GM23248 (cell line): Measurements from ENCODE around the gene LAPTM5. TPM values are rescaled to one million over a fixed set of nuclear protein-coding genes. Genes with fewer than 3 reads are reported as not detected.

Experiments
- DNase-seq: peaks from one replicate; pipeline ENCODE4 v3.0.0-alpha.2; 2015
- H2AFZ ChIP-seq: fragments of 200-600 bp; sonication (generic); 2 replicates; pipeline ENCODE4 v1.6.1; 2016; ENCODE audit warnings: antibody characterized with exemption
- H3F3A ChIP-seq: fragments of 200-600 bp; sonication (generic); 2 replicates; pipeline ENCODE4 v1.6.1; 2016; ENCODE audit warnings: mild to moderate bottlenecking, antibody characterized with exemption, mixed run types; ENCODE audit not compliant: insufficient read depth
- H3K27ac ChIP-seq: fragments of 200-600 bp; sonication (generic); 2 replicates; pipeline ENCODE4 v1.5.1; 2016; ENCODE audit warnings: mild to moderate bottlenecking
- H3K27me3 ChIP-seq: fragments of 200-600 bp; sonication (generic); replicated peaks from 2 replicates; pipeline ENCODE4 v1.6.1; 2016; ENCODE audit warnings: mild to moderate bottlenecking; ENCODE audit not compliant: insufficient read depth
- H3K36me3 ChIP-seq: fragments of 200-600 bp; sonication (generic); 2 replicates; pipeline ENCODE4 v1.6.1; 2016; ENCODE audit warnings: low read depth, mild to moderate bottlenecking
- H3K4me1 ChIP-seq: fragments of 200-600 bp; sonication (generic); 2 replicates; pipeline ENCODE4 v1.6.1; 2016; ENCODE audit warnings: mild to moderate bottlenecking; ENCODE audit not compliant: insufficient read depth
- H3K4me2 ChIP-seq: fragments of 200-600 bp; sonication (generic); one replicate; pipeline ENCODE4 v1.6.1; 2016; ENCODE audit warnings: mild to moderate bottlenecking; ENCODE audit not compliant: unreplicated experiment
- H3K4me3 ChIP-seq: fragments of 200-600 bp; sonication (generic); 2 replicates; pipeline ENCODE4 v1.5.1; 2016; ENCODE audit warnings: mild to moderate bottlenecking
- H3K79me2 ChIP-seq: fragments of 200-600 bp; sonication (generic); 2 replicates; pipeline ENCODE4 v1.6.1; 2016; ENCODE audit warnings: mild to moderate bottlenecking; ENCODE audit not compliant: insufficient read depth
- H3K9ac ChIP-seq: fragments of 200-600 bp; sonication (generic); 2 replicates; pipeline ENCODE4 v1.6.1; 2016; ENCODE audit warnings: mild to moderate bottlenecking
- H3K9me2 ChIP-seq: fragments of 200-600 bp; sonication (generic); 2 replicates; pipeline ENCODE4 v1.6.1; 2016; ENCODE audit warnings: mixed run types, mild to moderate bottlenecking, moderate library complexity; ENCODE audit not compliant: insufficient read depth
- H3K9me3 ChIP-seq: fragments of 200-600 bp; sonication (generic); one replicate; pipeline ENCODE4 v1.6.1; 2017; ENCODE audit warnings: low read depth
- H4K20me1 ChIP-seq: fragments of 200-600 bp; sonication (generic); 2 replicates; pipeline ENCODE4 v1.6.0; 2016; ENCODE audit not compliant: insufficient read depth
- EZH2 ChIP-seq: fragments of 200-600 bp; sonication (generic); IDR thresholded peaks from 2 replicates; pipeline ENCODE4 v1.6.1; 2018; ENCODE audit warnings: antibody characterized with exemption, mild to moderate bottlenecking; ENCODE audit not compliant: insufficient read depth, poor library complexity, severe bottlenecking
- EZH2phosphoT487 ChIP-seq: fragments of 200-600 bp; sonication (generic); IDR thresholded peaks from 2 replicates; pipeline ENCODE4 v1.6.1; 2018; ENCODE audit warnings: antibody characterized with exemption, moderate library complexity, mild to moderate bottlenecking, low read depth; ENCODE audit not compliant: insufficient read depth
- WGBS, 2 experiments: methylation state at CpG; one replicate each; pipeline ENCODE4 v1.1.6; 2015 to 2017; ENCODE audit warnings: low lambda C conversion rate in 2 of 2, low coverage in 1 of 2; ENCODE audit errors: missing lambda C conversion rate in 2 of 2; 5-methylcytosine and 5-hydroxymethylcytosine counted together
- in situ Hi-C: fragments of 300-500 bp; cut with MboI; formaldehyde crosslinking; loops from 2 replicates; pipeline ENCODE4 v1.15.0; 2020
- polyA plus RNA-seq: library from polyadenylated mRNA; unstranded; fragments of >200 nt; fragmentation: Nextera tagmentation; extraction: Ambion mirVana; gene quantifications from 2 replicates; pipeline ENCODE4 v1.2.1, GENCODE V29; 2016
- total RNA-seq: library from RNA; depleted of rRNA; stranded (reverse); fragments of >200 nt; shearing (Covaris generic); gene quantifications from 2 replicates; pipeline ENCODE4 v1.2.3, GENCODE V29; 2014

Gene LAPTM5
- total and polyA plus RNA-seq, 2 experiments from 2014 or later = 0.36 TPM; not detected in 1

DNA sequence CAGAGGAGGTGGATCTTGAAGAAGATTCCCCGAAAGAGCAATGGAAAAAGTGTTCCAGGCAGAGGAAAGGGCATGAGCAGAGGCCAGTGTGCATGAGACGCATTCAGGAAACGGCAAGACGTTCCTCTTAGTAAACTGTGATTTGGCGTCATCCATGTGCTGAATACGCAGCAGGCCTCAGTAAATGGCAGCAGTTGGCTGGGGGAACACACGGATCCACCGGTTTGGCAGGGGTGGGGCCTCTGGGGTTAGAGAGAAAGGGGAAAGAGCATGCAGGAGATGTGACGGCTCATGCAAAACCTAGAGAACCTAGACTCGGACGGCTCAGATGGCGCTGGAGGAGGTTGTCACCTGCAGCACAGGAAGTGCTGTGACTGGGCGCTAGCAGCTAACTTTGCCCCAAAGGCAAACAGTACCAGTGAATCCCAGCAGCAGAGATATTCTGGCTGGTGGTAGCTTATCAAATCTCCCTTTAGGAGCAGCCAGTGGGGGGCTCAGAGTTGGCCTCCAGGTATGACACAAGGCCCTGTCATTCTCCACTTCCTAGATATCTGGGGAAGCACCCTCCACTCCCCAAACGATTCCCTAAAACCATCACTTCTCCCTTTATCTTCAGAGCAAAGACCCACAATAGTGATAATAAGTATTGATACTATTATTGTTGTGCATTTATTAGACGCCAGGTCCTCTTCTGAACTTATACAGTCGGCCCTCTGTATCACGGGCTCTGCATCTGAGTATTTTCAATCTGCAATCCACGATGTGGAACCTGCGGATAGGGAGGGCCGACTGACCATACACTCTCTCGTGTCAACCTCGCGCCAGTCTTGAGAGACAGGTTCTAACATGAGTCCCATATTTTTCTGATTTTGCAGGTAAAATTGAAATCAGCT lies 7.6 kb downstream of the LAPTM5 start:
- Histone ChIP-seq H3K4me2 (no peak overlapping the region), H3K79me2 (no peaks in the 10 kb centered on the region), H3K4me3 (no peak overlapping the region), H2AFZ (no peak overlapping the region), H3K27ac (no peak overlapping the region), H3K9me3 (no peaks in the 10 kb centered on the region), H3K9ac (no peak overlapping the region), H4K20me1 (no peaks in the 10 kb centered on the region), H3K4me1 (no peaks in the 10 kb centered on the region; the same call in 1 of the 2 replicates), H3K36me3 (no peaks in the 10 kb centered on the region), H3F3A (no peaks in the 10 kb centered on the region), H3K9me2 (no peaks in the 10 kb centered on the region), H3K27me3 (no peaks in the 10 kb centered on the region)
- in situ Hi-C loops = no loop called here
- 87 to 89% methylated on average over 23 of the region's 23 CpGs for WGBS, 2 experiments
- TF ChIP-seq EZH2phosphoT487 (no peak), EZH2 (no peak)
- DNase-seq = no peak

DNA sequence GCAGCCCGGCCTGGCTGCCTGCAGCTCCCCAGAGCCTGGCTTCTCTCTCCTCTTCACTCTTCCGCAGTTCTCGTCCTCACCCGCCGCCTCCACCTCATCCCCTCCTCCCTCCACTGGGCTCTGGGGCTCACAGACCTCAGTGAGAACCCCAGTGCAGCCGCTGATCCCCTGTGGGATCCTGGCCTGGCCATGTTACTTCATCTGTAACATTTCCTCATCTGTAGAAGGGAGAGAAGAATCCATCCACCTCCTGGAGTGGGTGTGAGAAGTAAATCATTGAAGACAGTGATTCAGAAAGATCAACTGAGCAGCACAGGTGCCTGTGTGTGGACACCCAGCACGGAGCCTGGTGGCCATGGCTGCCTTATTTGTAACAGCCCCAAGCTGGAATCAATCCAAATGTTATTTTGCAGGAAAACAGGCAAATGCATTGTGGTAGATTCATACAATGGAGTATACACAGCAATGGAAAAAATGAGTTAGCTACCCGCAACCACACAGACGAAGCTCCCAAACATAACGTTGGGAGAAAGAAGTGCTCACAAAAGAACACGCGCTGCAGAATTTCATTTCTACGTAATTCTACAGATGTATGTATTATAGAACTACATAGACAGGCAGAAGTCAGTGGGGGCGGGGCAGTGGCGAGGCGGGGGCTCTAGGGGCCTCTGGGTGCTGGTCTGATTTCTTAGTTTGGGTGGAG lies 8.7 kb downstream of the LAPTM5 start:
- 74 to 77% methylated on average over 16 of the region's 16 CpGs for WGBS, 2 experiments
- Histone ChIP-seq H4K20me1 (no peaks in the 10 kb centered on the region), H3K4me2 (no peak overlapping the region), H3K27me3 (no peaks in the 10 kb centered on the region), H3K27ac (no peak overlapping the region), H3K9me2 (no peaks in the 10 kb centered on the region), H3F3A (no peaks in the 10 kb centered on the region), H3K79me2 (no peaks in the 10 kb centered on the region), H3K36me3 (no peaks in the 10 kb centered on the region), H3K9me3 (no peaks in the 10 kb centered on the region), H3K4me3 (no peak overlapping the region), H2AFZ (no peak overlapping the region), H3K4me1 (no peaks in the 10 kb centered on the region; the same call in 1 of the 2 replicates), H3K9ac (no peak overlapping the region)
- no peak for DNase-seq
- no peak for TF ChIP-seq EZH2phosphoT487
- TF ChIP-seq EZH2 = no peak
- in situ Hi-C loops = no loop called here

DNA sequence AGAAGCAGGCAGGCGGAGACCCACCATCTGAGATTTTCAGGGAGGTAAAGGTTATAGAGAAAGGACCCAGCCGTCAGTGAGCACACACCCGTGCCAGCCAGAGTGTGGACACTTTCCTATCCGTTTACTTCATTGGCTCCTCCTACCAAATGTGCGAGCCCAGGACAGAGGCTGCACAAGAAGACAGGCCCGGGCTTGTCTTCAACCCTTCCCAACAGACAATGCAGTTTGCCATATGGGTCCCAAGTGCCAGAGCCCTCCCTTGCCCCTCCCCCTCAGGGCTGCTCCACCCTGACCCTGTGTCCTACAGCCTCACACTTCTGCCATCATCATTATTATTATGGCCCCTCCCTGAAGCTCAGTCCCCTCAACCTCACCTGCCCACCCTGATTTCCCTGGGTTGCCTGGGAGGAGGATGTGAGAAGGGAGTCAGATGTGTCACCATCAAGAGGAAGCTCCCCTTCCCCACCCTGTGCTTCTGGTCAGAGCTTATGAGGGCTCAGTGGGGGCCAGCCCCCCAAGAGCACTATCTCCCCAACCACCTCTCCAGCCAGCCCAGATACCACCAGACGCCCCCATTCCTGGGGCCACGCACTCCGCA lies 9.4 kb downstream of the LAPTM5 start:
- TF ChIP-seq EZH2phosphoT487 (no peak), EZH2 (no peak)
- in situ Hi-C loops = no loop called here
- H3F3A ChIP-seq = no peaks in the 10 kb centered on the region
- no peak overlapping the region for H3K4me3 ChIP-seq
- no peaks in the 10 kb centered on the region for H3K79me2 ChIP-seq
- H3K9ac ChIP-seq = no peak overlapping the region
- H3K27me3 ChIP-seq = no peaks in the 10 kb centered on the region
- no peak overlapping the region for H3K4me2 ChIP-seq
- H2AFZ ChIP-seq = no peak overlapping the region
- no peaks in the 10 kb centered on the region for H3K9me3 ChIP-seq
- no peaks in the 10 kb centered on the region for H3K9me2 ChIP-seq
- no peaks in the 10 kb centered on the region; the same call in 1 of the 2 replicates for H3K4me1 ChIP-seq
- H3K36me3 ChIP-seq = no peaks in the 10 kb centered on the region
- H4K20me1 ChIP-seq = no peaks in the 10 kb centered on the region
- H3K27ac ChIP-seq = no peak overlapping the region
- DNase-seq = no peak
- WGBS, 2 experiments = 34 to 41% methylated on average over 9 of the region's 9 CpGs
